Subcutaneous adipose tissue (tissue), 4 donors: ENCODE measurements around the gene GFI1. TPM values are rescaled to one million over a fixed set of nuclear protein-coding genes. Genes with fewer than 3 reads are reported as not detected.

Experiments
- CTCF ChIP-seq: fragments of 450-650 bp; IDR thresholded peaks from one replicate; pipeline ENCODE4 v1.5.1; 2016; ENCODE audit warnings: low read depth, mild to moderate bottlenecking, control low read depth, antibody characterized with exemption, moderate library complexity
- total RNA-seq, 4 donors: library from RNA; depleted of rRNA; stranded (reverse); fragments of >200 nt; gene quantifications; one replicate each; pipeline ENCODE4 v1.1.0, GENCODE V29; 2016

Gene GFI1
- total RNA-seq, 4 donors from 2014 or later: 0.44 to 1.6 (median 0.68) TPM; not detected in 1

- no peak for TF ChIP-seq CTCF
Measured at GRCh38 chr1:92480200-92480812, 6.4 kb downstream of the GFI1 start.

DNA sequence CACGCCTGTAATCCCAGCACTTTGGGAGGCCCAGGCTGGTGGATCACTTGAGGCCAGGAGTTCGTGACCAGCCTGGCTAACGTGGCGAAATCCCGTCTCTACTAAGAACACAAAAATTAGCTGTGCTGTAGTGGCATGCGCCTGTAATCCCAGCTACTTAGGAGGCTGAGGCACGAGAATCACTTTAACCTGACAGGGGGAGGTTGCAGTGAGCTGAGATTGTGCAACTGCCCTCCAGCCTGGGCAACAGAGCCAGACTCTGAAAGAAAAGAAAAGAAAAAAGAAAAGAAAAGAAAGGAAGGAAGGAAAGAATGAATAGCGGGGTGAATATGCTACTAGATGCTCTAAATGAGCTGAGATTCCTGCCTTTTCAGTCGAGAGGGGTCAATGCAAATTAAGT, 7.1 kb downstream of the GFI1 start:
- no peak for TF ChIP-seq CTCF

- no peak for TF ChIP-seq CTCF
Measured at GRCh38 chr1:92478393-92478792, 8.3 kb downstream of the GFI1 start.

DNA sequence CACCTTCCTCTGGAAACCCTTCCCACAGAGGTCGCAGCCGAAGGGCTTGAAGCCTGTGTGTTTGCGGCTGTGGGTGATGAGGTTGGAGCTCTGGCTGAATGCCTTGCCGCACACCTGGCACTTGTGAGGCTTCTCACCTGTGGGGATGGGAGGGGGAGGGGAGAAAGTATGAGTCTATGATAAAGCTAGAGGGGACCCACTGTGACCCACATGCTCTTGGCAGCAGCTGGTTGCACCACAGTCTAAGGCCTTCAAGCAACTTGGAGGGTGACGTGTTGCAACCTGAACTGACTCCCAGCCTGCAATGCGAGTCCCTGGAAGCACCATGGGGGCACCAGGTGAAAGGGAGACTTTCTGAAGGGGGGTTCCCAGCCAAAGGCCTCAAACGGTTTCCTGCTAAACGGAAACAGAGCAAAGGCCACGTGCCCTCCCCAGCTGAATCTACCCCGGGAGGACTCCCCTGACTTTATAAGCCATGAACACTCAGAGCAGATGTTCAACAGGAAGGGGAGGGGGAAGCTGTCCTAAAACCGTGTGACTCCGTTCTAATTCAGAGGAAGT, 10.6 kb downstream of the GFI1 start:
- TF ChIP-seq CTCF: no peak

DNA sequence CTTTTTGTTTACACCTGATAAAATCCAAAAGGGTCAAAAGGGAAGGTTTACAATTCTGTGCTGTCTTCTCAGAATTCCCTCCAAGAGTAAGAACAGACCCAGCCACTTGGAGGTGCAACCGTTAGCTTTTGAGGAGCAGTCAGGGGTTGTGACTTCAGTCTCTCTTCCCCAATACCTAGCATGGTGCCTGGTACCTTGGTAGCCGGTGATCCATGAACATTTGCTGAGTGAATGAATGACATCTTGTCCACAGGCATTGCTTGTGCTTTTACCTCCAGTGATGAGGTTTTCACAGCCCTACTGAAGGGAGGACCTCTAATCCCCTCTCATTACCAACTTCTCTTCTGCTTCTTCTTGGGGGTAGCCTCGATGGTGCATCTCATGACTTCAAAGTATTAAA, 11.7 kb downstream of the GFI1 start:
- TF ChIP-seq CTCF: no peak

- TF ChIP-seq CTCF: no peak
Measured at GRCh38 chr1:92473781-92474495, 12.8 kb downstream of the GFI1 start.

- no peak for TF ChIP-seq CTCF
Measured at GRCh38 chr1:92470216-92470615, 16.5 kb downstream of the GFI1 start.
